A549 treated with Mapracorat at 1 μM for 4 hours (cell line): ENCODE measurements around the gene LRRC8E. TPM values are rescaled to one million over a fixed set of nuclear protein-coding genes. Genes with fewer than 3 reads are reported as not detected.

ENCODE experiments used
- total RNA-seq: library from RNA; stranded (reverse); fragments of 200-300 nt; extraction: Qiagen RNA extraction; gene quantifications from 5 replicates; pipeline ENCODE4 v1.2.3, GENCODE V29; 2022

Gene LRRC8E
- total RNA-seq: 5.4 to 6.4 TPM (median 6.0 TPM) in 5 replicates

GRCh38 chr19:7888145-7888825, at the start of gene LRRC8E:
LRRC8E (plus strand) TSS chr19:7888510; CDS start chr19:7895604, 7,094 bp downstream.

GRCh38 chr19:7874076-7874896, 14.0 kb upstream of the LRRC8E start, which contains the start of gene PRR36:
PRR36 (minus strand) TSS chr19:7874390; CDS start chr19:7873689, 701 bp downstream.

GRCh38 chr19:7903244-7904073, 15.1 kb downstream of the LRRC8E start, which contains the start of gene MAP2K7:
MAP2K7 (plus strand) TSS chr19:7903877; CDS start chr19:7903945, 68 bp downstream.

GRCh38 chr19:7914598-7915045, 26.3 kb downstream of the LRRC8E start, which contains the start of gene TGFBR3L:
TGFBR3L (plus strand) TSS chr19:7914830.

GRCh38 chr19:7919610-7920518, 31.6 kb downstream of the LRRC8E start, which contains the start of gene SNAPC2:
SNAPC2 (plus strand) TSS chr19:7920338; CDS start chr19:7920367, 29 bp downstream.

GRCh38 chr19:7926021-7926726, 37.9 kb downstream of the LRRC8E start, which contains the start of gene CTXN1:
CTXN1 (minus strand) TSS chr19:7926135; CDS start chr19:7925538, 597 bp downstream.

GRCh38 chr19:7943444-7944176, 55.3 kb downstream of the LRRC8E start, which contains the start of gene TIMM44:
TIMM44 (minus strand) TSS chr19:7943666; CDS start chr19:7943651, 15 bp downstream.

Other genes with a start within 250 kb of the LRRC8E start
- gene RETN, start 219.5 kb upstream of the LRRC8E start, total RNA-seq: not detected in 5 replicates
- not detected in 5 replicates for gene MCEMP1, start 211.4 kb upstream of the LRRC8E start, total RNA-seq
- 45.4 to 107 TPM (median 106 TPM) in 5 replicates for gene TRAPPC5, start 207.7 kb upstream of the LRRC8E start, total RNA-seq
- not detected in 5 replicates for gene FCER2, start 186.4 kb upstream of the LRRC8E start, total RNA-seq
- not detected in 5 replicates for gene CLEC4G, start 156.4 kb upstream of the LRRC8E start, total RNA-seq
- gene CD209, start 141.0 kb upstream of the LRRC8E start, total RNA-seq: not detected in 5 replicates
- not detected in 5 replicates for gene CLEC4M, start 125.3 kb upstream of the LRRC8E start, total RNA-seq
- gene EVI5L, start 58.3 kb upstream of the LRRC8E start, total RNA-seq: 1.1 to 1.9 TPM (median 1.8 TPM) in 5 replicates
- 0.19 to 0.46 TPM (median 0.39 TPM) in 5 replicates for gene PRR36, start 14.1 kb upstream of the LRRC8E start, total RNA-seq
- gene MAP2K7, start 15.4 kb downstream of the LRRC8E start, total RNA-seq: 10.6 to 15.8 TPM (median 15.4 TPM) in 5 replicates
- gene TGFBR3L, start 26.3 kb downstream of the LRRC8E start, total RNA-seq: 0.42 to 2.8 TPM (median 1.8 TPM) in 5 replicates
- gene SNAPC2, start 31.8 kb downstream of the LRRC8E start, total RNA-seq: 19.2 to 30.9 TPM (median 28.9 TPM) in 5 replicates
- gene CTXN1, start 37.6 kb downstream of the LRRC8E start, total RNA-seq: 8.9 to 22.8 TPM (median 20.7 TPM) in 5 replicates
- 24.8 to 32.6 TPM (median 26.7 TPM) in 5 replicates for gene TIMM44, start 55.2 kb downstream of the LRRC8E start, total RNA-seq
- gene ELAVL1, start 117.1 kb downstream of the LRRC8E start, total RNA-seq: 60.5 to 67.8 TPM (median 65.2 TPM) in 5 replicates
- not detected in 5 replicates for gene CCL25, start 164.2 kb downstream of the LRRC8E start, total RNA-seq